ENCODE results near the gene SDC3.

SDC3 gene

DNA sequence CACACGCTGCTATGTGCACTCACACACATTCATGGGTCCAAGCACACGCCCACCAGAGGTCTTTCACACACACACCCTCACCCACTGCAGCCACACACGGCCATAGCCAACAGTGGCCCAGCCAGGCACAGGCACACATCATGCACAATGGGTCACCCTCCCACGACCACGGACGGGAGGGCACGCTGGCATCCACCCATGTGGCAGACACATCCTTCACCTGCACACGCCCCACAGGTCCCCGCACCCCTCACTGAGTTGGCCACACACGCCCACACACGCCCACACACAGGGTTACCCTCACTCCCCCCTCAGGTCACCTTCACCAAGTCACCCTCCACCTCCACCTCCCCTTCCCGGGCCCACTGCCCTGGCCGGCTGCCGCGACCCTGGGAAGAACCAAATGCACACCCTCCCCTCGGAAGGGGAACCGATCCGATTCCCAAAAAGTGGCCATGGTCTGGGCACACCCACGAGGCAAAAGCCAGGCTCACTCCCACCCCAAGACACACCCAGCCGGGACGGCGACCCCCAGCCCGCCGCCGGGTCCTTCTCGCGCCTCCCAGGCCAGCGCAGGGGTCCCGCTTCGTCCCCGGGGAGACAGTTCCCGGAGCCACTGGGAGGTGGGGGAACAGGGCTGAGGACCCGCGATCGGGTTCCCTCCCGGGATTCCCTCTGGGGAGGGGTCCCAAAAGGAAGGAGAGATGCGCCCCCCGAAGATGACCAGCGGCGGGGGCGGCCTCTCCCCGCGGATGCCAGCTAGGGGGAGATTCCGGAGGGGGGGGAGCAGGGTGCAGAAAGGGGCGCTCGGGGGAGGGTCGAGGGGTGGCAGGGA lies 860 bp downstream of the SDC3 start:
- no peak for TF ChIP-seq JUND (IDR thresholded peaks at IDR 0.05; ENCODE audit: low read depth)
- in situ Hi-C loops (cut with HindIII; ENCODE audit: low pct_unique_long_range_greater_than_20kb, low sequenced_read_pairs): no loop called here
- DNase-seq (ENCODE audit: low read depth in 1 of 2, low spot score in 1 of 2): no peak

DNA sequence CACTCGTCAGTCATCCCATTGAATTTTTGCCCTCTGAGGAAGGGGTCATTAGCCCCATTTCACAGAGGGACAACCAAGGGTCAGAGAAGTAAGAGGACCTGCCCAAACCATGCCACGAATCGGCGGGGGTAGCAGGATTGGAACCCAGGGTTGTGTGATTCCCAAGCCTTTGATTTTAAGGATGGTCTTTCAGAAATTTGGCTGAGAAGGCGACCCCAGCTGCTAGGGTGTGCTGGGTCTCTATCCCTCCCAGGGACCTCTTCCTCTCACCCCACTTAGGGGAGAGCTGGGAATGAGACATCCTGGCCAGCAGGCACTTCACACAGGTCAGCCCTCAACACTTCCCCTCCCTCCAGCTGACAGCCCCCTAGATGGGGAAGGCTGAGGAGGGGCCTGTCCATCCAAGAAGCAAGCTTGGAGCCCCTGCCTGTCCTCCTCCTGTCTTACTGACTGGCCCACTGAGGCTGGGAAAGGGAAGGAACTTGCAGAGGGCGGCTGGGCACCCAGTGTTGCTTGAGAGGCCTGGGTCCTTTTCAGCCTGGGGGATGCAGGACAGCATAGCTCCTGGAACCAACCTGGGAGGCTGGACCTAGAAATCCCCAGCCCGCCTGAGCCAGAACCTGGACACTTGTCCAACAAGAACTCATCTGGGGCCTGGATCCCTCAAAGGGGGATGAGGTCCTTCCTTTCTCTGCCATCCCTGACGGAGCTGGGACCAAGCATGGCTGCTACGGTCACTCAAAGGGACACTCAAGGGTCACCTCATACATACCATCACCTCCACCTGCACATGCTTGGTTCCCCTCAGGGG lies 1.7 kb downstream of the SDC3 start:
- DNase-seq (ENCODE audit: low read depth in 1 of 2, low spot score in 1 of 2): no peak
- in situ Hi-C loops (cut with HindIII; ENCODE audit: low pct_unique_long_range_greater_than_20kb, low sequenced_read_pairs): no loop called here
- no peak for TF ChIP-seq JUND (IDR thresholded peaks at IDR 0.05; ENCODE audit: low read depth)

DNA sequence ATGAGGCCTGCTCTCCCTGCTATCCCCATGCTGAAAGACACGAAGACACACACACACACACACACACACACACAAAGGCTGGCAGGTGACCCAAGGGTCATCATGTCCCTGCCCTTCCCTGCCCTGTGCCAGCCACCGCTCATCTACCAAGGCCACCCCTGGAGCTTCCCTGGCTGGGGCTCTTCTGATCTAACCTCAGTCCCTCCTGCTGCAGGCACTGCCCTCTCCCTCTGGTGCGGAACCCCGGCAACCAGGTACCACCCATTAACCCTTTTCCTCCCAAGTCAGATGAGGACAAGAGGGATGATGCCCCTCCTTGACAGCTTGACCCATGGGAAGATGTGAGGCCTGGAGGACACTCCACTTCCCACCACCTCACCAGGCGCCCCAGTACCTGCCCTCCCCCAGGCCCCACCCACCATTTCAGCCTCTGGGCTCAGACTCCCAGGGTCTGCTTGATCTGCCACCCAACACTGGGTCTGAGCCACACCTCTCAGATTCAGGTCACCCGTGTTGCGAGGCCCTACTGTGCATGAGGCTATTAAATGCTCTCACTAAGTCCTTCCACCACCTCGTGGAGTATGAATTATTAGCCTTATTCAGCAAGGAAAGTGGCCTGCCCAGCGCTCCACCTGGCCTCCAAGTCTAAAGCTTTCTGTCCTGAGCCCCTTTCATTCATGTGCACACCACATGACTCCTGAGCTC lies 2.5 kb downstream of the SDC3 start:
- in situ Hi-C loops (cut with HindIII; ENCODE audit: low pct_unique_long_range_greater_than_20kb, low sequenced_read_pairs): no loop called here
- DNase-seq (ENCODE audit: low read depth in 1 of 2, low spot score in 1 of 2): no peak
- no peak for TF ChIP-seq JUND (IDR thresholded peaks at IDR 0.05; ENCODE audit: low read depth)

DNA sequence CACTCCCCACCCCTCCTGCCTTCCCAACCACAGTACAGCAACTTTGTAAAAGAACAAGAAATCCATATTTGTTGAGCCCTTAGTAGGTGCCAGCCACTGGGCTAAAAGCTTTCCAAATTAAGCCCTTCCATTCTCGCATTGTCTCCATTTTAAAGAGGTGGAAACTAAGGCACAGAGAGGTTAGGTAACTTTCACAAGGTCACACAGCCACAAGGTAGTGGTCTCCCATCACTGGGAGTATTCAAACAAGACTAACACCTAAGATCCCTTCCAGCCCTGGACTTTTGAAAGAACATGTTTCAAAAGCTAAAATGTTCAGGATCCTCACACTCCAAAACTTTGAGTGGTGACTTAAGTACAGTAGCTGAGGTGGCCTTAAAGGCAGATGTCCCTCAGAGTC lies 3.2 kb downstream of the SDC3 start:
- in situ Hi-C loops (cut with HindIII; ENCODE audit: low pct_unique_long_range_greater_than_20kb, low sequenced_read_pairs): no loop called here
- TF ChIP-seq JUND (IDR thresholded peaks at IDR 0.05; ENCODE audit: low read depth): no peak
- DNase-seq (ENCODE audit: low read depth in 1 of 2, low spot score in 1 of 2): no peak

DNA sequence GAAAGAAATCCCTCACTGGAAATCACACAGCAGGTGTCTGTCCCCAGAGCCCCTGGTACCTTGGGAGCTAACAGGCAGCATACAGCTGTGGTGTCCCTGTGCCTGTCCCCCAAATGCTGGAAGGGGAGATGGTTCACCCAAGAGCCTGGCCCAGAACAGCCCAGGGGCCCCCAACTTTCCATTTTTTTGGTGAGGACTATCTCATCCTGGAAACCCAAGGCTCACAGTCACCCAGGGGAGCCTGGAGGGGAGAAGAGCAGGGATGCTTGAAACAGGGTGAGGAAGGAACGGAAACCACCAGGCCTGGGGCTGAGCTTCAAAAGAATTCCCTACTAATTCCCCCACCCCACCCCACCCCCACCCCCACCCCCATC lies 3.6 kb downstream of the SDC3 start:
- TF ChIP-seq JUND (IDR thresholded peaks at IDR 0.05; ENCODE audit: low read depth): no peak
- no peak for DNase-seq (ENCODE audit: low read depth in 1 of 2, low spot score in 1 of 2)
- in situ Hi-C loops (cut with HindIII; ENCODE audit: low pct_unique_long_range_greater_than_20kb, low sequenced_read_pairs): no loop called here

DNA sequence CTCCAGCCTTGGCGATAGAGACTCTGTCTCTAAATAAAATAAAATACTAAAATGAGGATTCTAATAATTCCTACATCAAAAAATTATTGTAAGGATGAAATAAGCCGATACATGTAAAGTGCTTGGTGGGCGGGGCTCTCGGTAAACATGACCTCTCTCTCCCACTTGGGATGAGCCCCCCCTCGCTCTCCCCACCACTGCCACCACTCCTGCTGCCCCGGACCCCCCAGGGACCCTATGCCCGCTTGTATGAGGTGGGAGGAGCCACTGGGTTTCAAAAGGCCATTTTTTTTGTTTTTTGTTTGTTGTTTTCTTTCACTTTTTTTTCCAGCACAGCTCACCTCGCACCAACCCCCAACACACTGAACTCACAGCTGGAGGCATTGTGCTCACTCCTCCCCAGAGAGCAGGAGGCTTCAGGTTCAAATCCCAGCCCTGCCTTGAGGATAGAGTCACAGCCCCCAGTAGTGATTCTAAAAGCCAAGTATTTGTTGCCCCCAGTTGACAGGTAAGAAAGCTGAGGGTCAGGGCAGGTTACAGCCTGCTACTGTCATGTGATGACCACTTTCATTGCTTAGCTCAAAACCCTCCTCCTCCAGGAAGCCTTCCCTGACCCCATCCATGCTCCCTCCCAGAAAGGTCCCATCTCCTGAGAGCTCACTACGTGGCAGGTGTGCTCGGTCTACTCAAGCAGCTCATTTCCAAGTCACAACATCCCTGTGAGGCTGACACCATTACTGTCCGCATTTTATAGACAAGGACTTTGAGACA lies 4.2 kb downstream of the SDC3 start:
- no peak for DNase-seq (ENCODE audit: low read depth in 1 of 2, low spot score in 1 of 2)
- in situ Hi-C loops (cut with HindIII; ENCODE audit: low pct_unique_long_range_greater_than_20kb, low sequenced_read_pairs): no loop called here
- no peak for TF ChIP-seq JUND (IDR thresholded peaks at IDR 0.05; ENCODE audit: low read depth)

DNA sequence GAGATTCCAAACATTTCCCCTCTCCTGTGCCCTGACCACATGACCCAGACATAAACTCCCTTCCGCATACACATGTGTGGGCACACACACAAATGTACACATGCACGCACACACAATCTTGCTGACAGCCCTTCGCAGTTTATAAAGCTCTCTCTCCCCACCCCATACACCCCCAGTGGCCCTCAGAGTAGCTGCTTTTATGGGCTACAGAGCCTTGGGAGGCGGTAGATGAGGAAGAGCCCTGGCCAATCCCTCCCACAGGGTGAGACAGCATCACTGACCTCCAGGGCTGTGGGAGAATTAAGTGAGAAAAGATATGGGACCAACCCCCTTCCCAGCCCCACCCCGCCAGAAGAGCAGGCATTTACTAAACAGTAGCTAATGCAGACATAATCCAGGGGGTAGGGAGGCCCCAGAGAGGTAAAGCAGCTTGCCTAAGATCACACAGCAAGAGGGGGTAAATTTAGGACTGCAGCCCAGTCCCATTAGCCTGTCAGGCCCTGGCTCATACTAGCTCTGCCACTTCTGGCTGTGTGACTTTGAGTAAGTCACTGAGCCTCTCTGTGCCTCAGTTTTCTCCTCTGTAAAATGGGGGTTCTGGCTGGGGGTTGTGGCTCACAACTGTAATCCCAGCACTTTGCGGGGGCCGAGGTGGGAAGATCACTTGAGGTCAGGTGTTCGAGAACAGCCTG lies 5.1 kb downstream of the SDC3 start:
- in situ Hi-C loops (cut with HindIII; ENCODE audit: low pct_unique_long_range_greater_than_20kb, low sequenced_read_pairs): no loop called here
- no peak for TF ChIP-seq JUND (IDR thresholded peaks at IDR 0.05; ENCODE audit: low read depth)
- DNase-seq (ENCODE audit: low read depth in 1 of 2, low spot score in 1 of 2): no peak

DNA sequence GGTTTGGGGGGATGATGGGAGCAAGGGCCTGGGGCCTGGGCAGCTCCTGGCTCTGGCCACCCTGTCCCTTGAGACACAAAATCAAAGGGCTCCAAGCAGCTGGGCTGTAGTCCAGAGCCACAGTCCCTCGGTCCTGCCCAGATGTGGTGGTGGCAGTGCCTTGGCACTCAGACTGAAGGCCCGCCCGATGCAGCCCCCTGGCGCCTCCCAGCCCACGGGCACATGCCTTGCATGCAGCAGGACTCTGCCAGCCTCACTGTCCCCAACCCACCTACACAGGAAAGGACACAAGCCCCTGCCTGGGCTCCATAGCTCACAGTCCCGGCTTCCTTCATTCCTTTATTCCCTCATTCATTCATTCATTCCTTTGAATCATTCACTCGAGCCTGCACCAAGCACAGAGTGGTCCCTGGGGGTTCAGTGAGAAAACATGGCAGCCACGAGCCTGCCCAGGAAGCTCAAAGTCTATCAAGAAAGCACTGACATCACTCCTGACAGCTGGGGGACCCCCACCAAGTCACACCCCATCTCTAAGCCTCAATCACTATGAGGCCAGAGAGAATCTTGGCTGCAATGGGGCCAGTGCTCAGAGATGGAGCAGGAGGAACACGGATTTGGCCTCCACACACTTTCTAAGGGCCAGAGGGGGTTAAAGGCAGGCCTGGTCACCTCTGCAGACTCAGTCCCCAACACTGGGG lies 5.8 kb downstream of the SDC3 start:
- TF ChIP-seq JUND (IDR thresholded peaks at IDR 0.05; ENCODE audit: low read depth): no peak
- DNase-seq (ENCODE audit: low read depth in 1 of 2, low spot score in 1 of 2): no peak
- in situ Hi-C loops (cut with HindIII; ENCODE audit: low pct_unique_long_range_greater_than_20kb, low sequenced_read_pairs): no loop called here

DNA sequence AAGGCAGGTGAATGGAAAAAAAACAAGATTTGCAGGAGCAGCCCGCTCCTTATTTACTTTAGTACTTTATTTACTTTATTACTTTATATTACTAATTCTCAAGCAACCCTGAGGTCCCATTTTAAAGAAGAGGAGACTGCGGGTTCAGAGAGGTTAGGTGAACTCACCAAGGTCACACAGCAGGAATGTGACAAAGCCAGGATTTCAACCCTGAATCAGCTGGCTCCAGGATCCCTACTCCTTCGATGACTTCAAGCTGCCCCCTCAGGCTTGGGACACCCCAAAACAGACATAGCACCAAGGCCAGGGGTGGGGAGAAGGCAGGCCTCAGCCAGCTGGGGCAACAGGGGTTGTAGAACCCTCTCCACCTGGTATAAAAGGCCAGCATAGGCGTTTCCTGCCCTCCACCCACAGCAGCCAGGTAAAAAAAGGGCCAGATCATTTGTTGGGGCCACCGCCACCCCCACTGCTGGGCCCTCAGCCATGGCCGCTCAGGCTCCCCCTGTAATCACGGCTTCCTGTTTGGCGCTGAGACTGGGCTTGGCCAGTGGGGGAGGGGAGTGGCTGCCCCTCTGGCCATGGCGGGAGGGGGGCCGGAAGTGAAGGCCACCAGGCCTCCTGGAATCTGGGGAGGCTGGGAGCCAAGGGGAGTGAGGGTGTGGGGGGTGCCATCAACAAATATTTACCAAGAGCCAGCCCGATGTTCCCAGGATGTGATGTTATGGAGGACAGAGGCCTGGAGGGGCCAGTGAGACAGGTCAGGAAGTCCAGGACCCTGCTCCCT lies 6.6 kb downstream of the SDC3 start:
- TF ChIP-seq JUND (IDR thresholded peaks at IDR 0.05; ENCODE audit: low read depth): no peak
- in situ Hi-C loops (cut with HindIII; ENCODE audit: low pct_unique_long_range_greater_than_20kb, low sequenced_read_pairs): no loop called here
- no peak for DNase-seq (ENCODE audit: low read depth in 1 of 2, low spot score in 1 of 2)

DNA sequence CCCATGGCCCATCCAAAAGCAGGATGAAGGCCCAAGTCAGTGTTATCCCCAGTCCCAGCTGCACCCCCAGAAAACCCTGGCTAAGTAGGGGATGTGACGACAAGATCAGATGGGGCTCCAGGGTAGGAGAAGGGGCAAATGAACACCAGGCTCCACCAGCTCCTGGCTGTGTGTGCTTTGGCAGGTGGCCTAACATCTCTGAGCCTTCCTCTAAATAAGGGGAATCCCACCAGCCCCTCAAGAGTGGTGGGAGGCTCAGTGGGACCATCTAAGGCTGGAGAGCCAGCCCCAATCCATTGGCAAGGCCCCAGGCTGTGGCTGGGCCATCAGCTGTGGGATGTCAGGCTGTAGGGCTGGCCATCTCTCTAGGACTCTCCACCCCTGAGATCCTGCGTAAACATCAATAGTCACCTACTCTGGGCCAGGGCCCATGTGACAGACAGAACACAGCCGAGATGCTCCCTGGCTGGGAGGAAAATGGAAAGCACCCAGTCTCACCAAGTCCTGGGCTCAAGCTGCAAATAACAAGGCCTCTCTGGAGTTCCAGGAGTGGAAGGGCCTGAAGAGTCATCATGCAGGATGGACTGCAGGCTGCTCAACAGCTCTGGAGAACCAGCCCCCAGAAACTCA lies 7.5 kb downstream of the SDC3 start:
- no peak for DNase-seq (ENCODE audit: low read depth in 1 of 2, low spot score in 1 of 2)
- in situ Hi-C loops (cut with HindIII; ENCODE audit: low pct_unique_long_range_greater_than_20kb, low sequenced_read_pairs): no loop called here
- no peak for TF ChIP-seq JUND (IDR thresholded peaks at IDR 0.05; ENCODE audit: low read depth)
